Glutamatergic neuron (in vitro differentiated cells): ENCODE results near the gene LIN28B. TPM values are rescaled to one million over a fixed set of nuclear protein-coding genes. Genes with fewer than 3 reads are reported as not detected.
"Not testable (repeated sequence)": the region's sequence is repeated elsewhere in the genome, so short reads cannot be mapped to it uniquely, and the experiment has no call there.

Experiments
- DNase-seq: peaks from one replicate; pipeline ENCODE4 v3.0.0; 2022
- H3K27ac Mint-ChIP-seq: one replicate; pipeline ENCODE4 v1.8.0; 2020; ENCODE audit warnings: mild to moderate bottlenecking, mixed read lengths, inconsistent platforms; ENCODE audit not compliant: unreplicated experiment
- H3K27me3 Mint-ChIP-seq: one replicate; pipeline ENCODE4 v1.8.0; 2020; ENCODE audit warnings: mild to moderate bottlenecking, moderate library complexity, mixed read lengths, inconsistent platforms; ENCODE audit not compliant: unreplicated experiment
- H3K36me3 Mint-ChIP-seq: one replicate; pipeline ENCODE4 v1.8.0; 2020; ENCODE audit warnings: mild to moderate bottlenecking, mixed read lengths, inconsistent platforms; ENCODE audit not compliant: unreplicated experiment
- H3K4me1 Mint-ChIP-seq: one replicate; pipeline ENCODE4 v1.8.0; 2020; ENCODE audit warnings: mild to moderate bottlenecking, low read depth, mixed read lengths, inconsistent platforms; ENCODE audit not compliant: unreplicated experiment
- H3K4me3 Mint-ChIP-seq: one replicate; pipeline ENCODE4 v1.8.0; 2020; ENCODE audit warnings: mild to moderate bottlenecking, mixed read lengths, inconsistent platforms; ENCODE audit not compliant: unreplicated experiment
- H3K9me3 Mint-ChIP-seq: one replicate; pipeline ENCODE4 v1.8.0; 2020; ENCODE audit warnings: mild to moderate bottlenecking, moderate library complexity, mixed read lengths, inconsistent platforms; ENCODE audit not compliant: unreplicated experiment
- CTCF ChIP-seq: fragments of 200-600 bp; sonication (generic); IDR thresholded peaks from one replicate; pipeline ENCODE4 v1.5.0; 2021; ENCODE audit not compliant: partially characterized antibody, unreplicated experiment
- total RNA-seq: library from RNA; stranded (reverse); fragmentation: NEBNext Ultra II Directional; extraction: Animal tissue kit (Norgen Biotek cat#: 25700); gene quantifications from one replicate; pipeline ENCODE4 v1.2.1, GENCODE V29; 2021; ENCODE audit not compliant: unreplicated experiment

The LIN28B gene
- total RNA-seq, 1 donor from 2014 or later: 105 TPM

GRCh38 chr6:105072798-105073199 is 115.9 kb downstream of the LIN28B start:
- H3K27ac Mint-ChIP-seq: no peak overlapping the region

GRCh38 chr6:105075210-105075609 is 118.3 kb downstream of the LIN28B start:
- Mint-ChIP-seq H3K27me3 (no peaks in the 10 kb centered on the region), H3K9me3 (peaks cover 10% of the 10 kb centered on the region), H3K4me1 (peaks cover 15% of the 10 kb centered on the region), H3K36me3 (no peaks in the 10 kb centered on the region), H3K4me3 (peak overlapping the region; percentile 41), H3K27ac (peak overlapping the region; percentile 48)
- TF ChIP-seq CTCF: no peak
- no peak for DNase-seq

More at GRCh38 chr6:105072798-105073199, 115.9 kb downstream of the LIN28B start:
- H3K27me3 Mint-ChIP-seq: no peaks in the 10 kb centered on the region
- no peaks in the 10 kb centered on the region for H3K36me3 Mint-ChIP-seq
- TF ChIP-seq CTCF: no peak
- no peak for DNase-seq
- peaks cover 6% of the 10 kb centered on the region for H3K9me3 Mint-ChIP-seq
- H3K4me1 Mint-ChIP-seq: peaks cover 12% of the 10 kb centered on the region
- H3K4me3 Mint-ChIP-seq: no peak overlapping the region

GRCh38 chr6:105076418-105076817 is 119.5 kb downstream of the LIN28B start:
- H3K36me3 Mint-ChIP-seq, H3K4me3 Mint-ChIP-seq, H3K9me3 Mint-ChIP-seq, H3K27me3 Mint-ChIP-seq, DNase-seq, H3K27ac Mint-ChIP-seq: not testable (repeated sequence)
- H3K4me1 Mint-ChIP-seq: peaks cover 15% of the 10 kb centered on the region

- Mint-ChIP-seq H3K9me3 (peaks cover 8% of the 10 kb centered on the region), H3K36me3 (no peaks in the 10 kb centered on the region), H3K27me3 (no peaks in the 10 kb centered on the region), H3K4me3 (no peak overlapping the region), H3K27ac (no peak overlapping the region), H3K4me1 (peaks cover 15% of the 10 kb centered on the region)
- peak; percentile 74 for TF ChIP-seq CTCF
- no peak for DNase-seq
Measured at GRCh38 chr6:105077596-105078385, 120.9 kb downstream of the LIN28B start.

GRCh38 chr6:105078386-105078708 is 121.4 kb downstream of the LIN28B start:
- Mint-ChIP-seq H3K27ac (no peak overlapping the region), H3K9me3 (peaks cover 8% of the 10 kb centered on the region), H3K4me1 (peaks cover 14% of the 10 kb centered on the region), H3K36me3 (no peaks in the 10 kb centered on the region), H3K27me3 (no peaks in the 10 kb centered on the region), H3K4me3 (no peak overlapping the region)
- DNase-seq: no peak
- TF ChIP-seq CTCF: no peak
